ENCODE measurements around the gene PI4KA. TPM values are rescaled to one million over a fixed set of nuclear protein-coding genes. Genes with fewer than 3 reads are reported as not detected.

PI4KA gene
- total and polyA plus RNA-seq, 2 of the 13 experiments (the other 11 are each of a cell fraction or from before 2014, with no cell fraction given) = 27.4 to 56.4 TPM

DNA sequence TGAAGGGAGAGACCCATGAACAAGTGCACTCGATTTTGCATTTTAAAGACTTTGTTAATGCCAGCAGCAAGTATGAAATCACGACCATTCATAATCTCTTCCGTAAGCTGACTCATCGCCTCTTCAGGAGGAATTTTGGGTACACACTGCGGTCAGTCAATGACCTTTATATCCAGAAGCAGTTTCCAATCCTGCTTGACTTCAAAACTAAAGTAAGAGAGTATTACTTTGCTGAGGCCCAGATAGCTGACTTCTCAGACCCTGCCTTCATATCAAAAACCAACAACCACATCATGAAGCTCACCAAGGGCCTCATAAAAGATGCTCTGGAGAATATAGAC, 78.8 kb downstream of the PI4KA start (continued):
- TF ChIP-seq, protein P1, sequence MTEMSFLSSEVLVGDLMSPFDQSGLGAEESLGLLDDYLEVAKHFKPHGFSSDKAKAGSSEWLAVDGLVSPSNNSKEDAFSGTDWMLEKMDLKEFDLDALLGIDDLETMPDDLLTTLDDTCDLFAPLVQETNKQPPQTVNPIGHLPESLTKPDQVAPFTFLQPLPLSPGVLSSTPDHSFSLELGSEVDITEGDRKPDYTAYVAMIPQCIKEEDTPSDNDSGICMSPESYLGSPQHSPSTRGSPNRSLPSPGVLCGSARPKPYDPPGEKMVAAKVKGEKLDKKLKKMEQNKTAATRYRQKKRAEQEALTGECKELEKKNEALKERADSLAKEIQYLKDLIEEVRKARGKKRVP (CRISPR knock-in tag; IDR thresholded peaks at IDR 0.05) = no peak
- TF ChIP-seq TBL1XR1 (IDR thresholded peaks at IDR 0.05; ENCODE audit: borderline replicate concordance, low read length, partially characterized antibody) (no peak), FOSL2 (CRISPR knock-in tag; IDR thresholded peaks at IDR 0.05) (peak; percentile 13; the same call in 1 of the 2 replicates)
- TF ChIP-seq, protein P2, sequence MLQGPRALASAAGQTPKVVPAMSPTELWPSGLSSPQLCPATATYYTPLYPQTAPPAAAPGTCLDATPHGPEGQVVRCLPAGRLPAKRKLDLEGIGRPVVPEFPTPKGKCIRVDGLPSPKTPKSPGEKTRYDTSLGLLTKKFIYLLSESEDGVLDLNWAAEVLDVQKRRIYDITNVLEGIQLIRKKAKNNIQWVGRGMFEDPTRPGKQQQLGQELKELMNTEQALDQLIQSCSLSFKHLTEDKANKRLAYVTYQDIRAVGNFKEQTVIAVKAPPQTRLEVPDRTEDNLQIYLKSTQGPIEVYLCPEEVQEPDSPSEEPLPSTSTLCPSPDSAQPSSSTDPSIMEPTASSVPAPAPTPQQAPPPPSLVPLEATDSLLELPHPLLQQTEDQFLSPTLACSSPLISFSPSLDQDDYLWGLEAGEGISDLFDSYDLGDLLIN (CRISPR knock-in tag; IDR thresholded peaks at IDR 0.05; ENCODE audit: borderline replicate concordance) = no peak

DNA sequence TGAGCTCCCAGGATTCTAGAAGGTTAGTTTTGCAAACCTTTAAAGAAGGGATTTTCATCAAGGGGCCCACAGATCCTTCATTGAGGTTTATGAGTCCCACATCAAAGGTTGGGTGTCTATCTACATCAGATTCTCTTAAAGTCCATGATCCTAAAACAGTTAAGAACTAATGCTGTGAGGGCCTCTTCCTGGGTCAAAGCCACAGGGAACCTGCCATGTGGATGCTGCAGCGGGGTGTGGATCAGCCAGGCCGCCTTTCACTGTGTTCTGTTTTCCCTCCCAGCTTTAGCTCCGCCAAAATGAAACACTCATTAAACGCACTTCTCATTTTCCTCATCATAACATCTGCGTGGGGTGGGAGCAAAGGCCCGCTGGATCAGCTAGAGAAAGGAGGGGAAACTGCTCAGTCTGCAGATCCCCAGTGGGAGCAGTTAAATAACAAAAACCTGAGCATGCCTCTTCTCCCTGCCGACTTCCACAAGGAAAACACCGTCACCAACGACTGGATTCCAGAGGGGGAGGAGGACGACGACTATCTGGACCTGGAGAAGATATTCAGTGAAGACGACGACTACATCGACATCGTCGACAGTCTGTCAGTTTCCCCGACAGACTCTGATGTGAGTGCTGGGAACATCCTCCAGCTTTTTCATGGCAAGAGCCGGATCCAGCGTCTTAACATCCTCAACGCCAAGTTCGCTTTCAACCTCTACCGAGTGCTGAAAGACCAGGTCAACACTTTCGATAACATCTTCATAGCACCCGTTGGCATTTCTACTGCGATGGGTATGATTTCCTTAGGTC, 79.4 kb downstream of the PI4KA start:
- Histone ChIP-seq H4K20me1 (ENCODE audit: insufficient read depth, low read length) (peaks cover 19% of the 10 kb centered on the region), H3K4me2 (ENCODE audit: low read depth, low read length) (peak overlapping the region; percentile 14; the same call in 1 of the 2 replicates), H3K4me1 (ENCODE audit: insufficient read depth, low read length) (peaks cover 89% of the 10 kb centered on the region), H3K79me2 (ENCODE audit: insufficient read depth, low read length) (peaks cover 83% of the 10 kb centered on the region), H3K9me3 (ENCODE audit: low read length) (no peaks in the 10 kb centered on the region), H2AFZ (ENCODE audit: low read length) (no peak overlapping the region), H3K27ac (ENCODE audit: extremely low read length, insufficient read depth, low read length) (peak overlapping the region; percentile 90), H3K27me3 (ENCODE audit: control insufficient read depth in 1 of 2, insufficient read depth in 2 of 2, low read length in 2 of 2) (no peaks in the 10 kb centered on the region), H3K36me3 (replicated peaks in 1 of 2; ENCODE audit: control insufficient read depth in 1 of 2, insufficient read depth in 2 of 2, low read length in 2 of 2) (peaks cover 20 to 56% of the 10 kb centered on the region in 2 experiments), H3K9ac (ENCODE audit: insufficient read depth, low read depth, low read length) (no peak overlapping the region), H3K4me3 (replicated peaks in 1 of 3; ENCODE audit: insufficient read depth in 1 of 3, low read depth in 2 of 3, low read length in 3 of 3) (no peak overlapping the region)
- ChIA-PET POLR2A (interaction anchor here (9.0 kb wide), 1 partner anchor 8 kb away, joined by 172 read pairs; no protein-coding TSS in a partner anchor), CTCF (ENCODE audit: low intra/inter-chr PET ratio, low total read pairs) (no interaction called here)
- 94% methylated on average over 25 of the region's 25 CpGs for WGBS (ENCODE audit: low lambda C conversion rate)
- no peak for ATAC-seq
- no peak for DNase-seq (ENCODE audit: low spot score)
- in situ Hi-C loops (cut with HindIII; ENCODE audit: extremely low pct_ligation_motif_present, low pct_unique_long_range_greater_than_20kb) (no loop called here), intact Hi-C loops (cut with micrococcal nuclease; ENCODE audit: unreplicated experiment) (loop anchor here (5.0 to 10.0 kb wide), 2 partner anchors 78 to 176 kb away; partner anchors contain the start of genes PI4KA and SNAP29)
- BruUV-seq (replicated peaks) = TSS peak; percentile 12
- no peak for FAIRE-seq
- TF ChIP-seq PRPF4 (IDR thresholded peaks at IDR 0.05; ENCODE audit: low read depth, low read length, poor library complexity, severe bottlenecking) (peak; percentile 84), ZBTB38 (CRISPR knock-in tag; IDR thresholded peaks at IDR 0.05) (peak; percentile 95), ZNF670 (CRISPR knock-in tag; IDR thresholded peaks at IDR 0.05; ENCODE audit: borderline replicate concordance) (0 out of 2 replicates have a peak, but pooled peaks have one; percentile 41), GLI4 (CRISPR knock-in tag; IDR thresholded peaks at IDR 0.05; ENCODE audit: borderline replicate concordance) (no peak), ZNF143 (CRISPR knock-in tag; IDR thresholded peaks at IDR 0.05) (no peak), ZNF747 (CRISPR knock-in tag; IDR thresholded peaks at IDR 0.05; ENCODE audit: borderline replicate concordance) (0 out of 2 replicates have a peak, but pooled peaks have one; percentile 40), SATB2 (CRISPR knock-in tag; IDR thresholded peaks at IDR 0.05) (no peak)

Measured in HepG2 (cell line).